PFSK-1 (cell line): ENCODE measurements around the gene ATRAID.

Experiments used
- FOXP2 ChIP-seq: optimal IDR thresholded peaks from 2 replicates; pipeline ENCODE3; 2011; ENCODE audit warnings: borderline replicate concordance, control low read depth, inconsistent platforms; ENCODE audit not compliant: insufficient read depth; ENCODE audit errors: extremely low read length, extremely low read depth
- POLR2AphosphoS5 ChIP-seq: IDR thresholded peaks from 2 replicates; pipeline ENCODE4 v1.6.1; 2012; ENCODE audit warnings: low read depth, mild to moderate bottlenecking, control low read depth, low read length, moderate library complexity
- REST ChIP-seq, 2 experiments: IDR thresholded peaks; 2 replicates each; pipeline versions ENCODE4 v1.6.1 to v1.8.0; 2011 to 2012; ENCODE audit warnings: low read depth in 2 of 2, low read length in 2 of 2, control low read depth in 1 of 2, inconsistent platforms in 1 of 2, mild to moderate bottlenecking in 1 of 2, moderate library complexity in 1 of 2; ENCODE audit not compliant: insufficient read depth in 1 of 2
- SIN3A ChIP-seq: IDR thresholded peaks from 2 replicates; pipeline ENCODE4 v1.6.1; 2012; ENCODE audit warnings: mild to moderate bottlenecking, low read length, moderate library complexity, borderline replicate concordance; ENCODE audit not compliant: insufficient read depth
- TAF1 ChIP-seq: IDR thresholded peaks from 2 replicates; pipeline ENCODE4 v1.6.1; 2012; ENCODE audit warnings: low read length, control low read depth, borderline replicate concordance; ENCODE audit not compliant: insufficient read depth

Gene ATRAID

DNA sequence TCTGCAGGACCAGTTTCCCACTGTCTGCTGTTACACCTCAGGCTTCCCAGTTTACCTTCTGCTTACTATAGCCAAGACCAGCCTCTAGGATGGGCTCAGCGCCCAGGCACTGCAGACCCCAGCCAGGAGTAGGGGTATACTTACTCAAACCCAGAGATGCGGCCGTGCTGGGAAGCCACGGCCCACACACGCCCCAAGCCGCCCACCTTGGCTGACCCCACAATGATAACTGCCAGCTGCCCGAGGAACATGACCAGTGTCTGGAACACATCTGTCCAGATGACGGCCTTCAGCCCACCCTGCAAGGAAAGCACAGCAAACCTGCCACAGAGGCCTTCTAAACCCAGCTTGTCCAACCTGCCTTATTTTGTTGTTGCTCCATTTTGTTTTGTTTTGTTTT, 6.6 kb upstream of the ATRAID start:
- TF ChIP-seq TAF1 (no peak), POLR2AphosphoS5 (no peak), REST (IDR thresholded peaks at IDR 0.05; ENCODE audit: insufficient read depth in 1 of 2, low read depth in 2 of 2, low read length in 2 of 2) (no peak), SIN3A (no peak), FOXP2 (no peak)

GRCh38 chr2:27206346-27206745, 5.5 kb upstream of the ATRAID start:
- no peak for TF ChIP-seq REST (IDR thresholded peaks at IDR 0.05; ENCODE audit: insufficient read depth in 1 of 2, low read depth in 2 of 2, low read length in 2 of 2)

GRCh38 chr2:27208486-27209050, 3.3 kb upstream of the ATRAID start:
- TF ChIP-seq TAF1 (no peak), REST (IDR thresholded peaks at IDR 0.05; ENCODE audit: insufficient read depth in 1 of 2, low read depth in 2 of 2, low read length in 2 of 2) (no peak), SIN3A (no peak), POLR2AphosphoS5 (no peak), FOXP2 (no peak)

DNA sequence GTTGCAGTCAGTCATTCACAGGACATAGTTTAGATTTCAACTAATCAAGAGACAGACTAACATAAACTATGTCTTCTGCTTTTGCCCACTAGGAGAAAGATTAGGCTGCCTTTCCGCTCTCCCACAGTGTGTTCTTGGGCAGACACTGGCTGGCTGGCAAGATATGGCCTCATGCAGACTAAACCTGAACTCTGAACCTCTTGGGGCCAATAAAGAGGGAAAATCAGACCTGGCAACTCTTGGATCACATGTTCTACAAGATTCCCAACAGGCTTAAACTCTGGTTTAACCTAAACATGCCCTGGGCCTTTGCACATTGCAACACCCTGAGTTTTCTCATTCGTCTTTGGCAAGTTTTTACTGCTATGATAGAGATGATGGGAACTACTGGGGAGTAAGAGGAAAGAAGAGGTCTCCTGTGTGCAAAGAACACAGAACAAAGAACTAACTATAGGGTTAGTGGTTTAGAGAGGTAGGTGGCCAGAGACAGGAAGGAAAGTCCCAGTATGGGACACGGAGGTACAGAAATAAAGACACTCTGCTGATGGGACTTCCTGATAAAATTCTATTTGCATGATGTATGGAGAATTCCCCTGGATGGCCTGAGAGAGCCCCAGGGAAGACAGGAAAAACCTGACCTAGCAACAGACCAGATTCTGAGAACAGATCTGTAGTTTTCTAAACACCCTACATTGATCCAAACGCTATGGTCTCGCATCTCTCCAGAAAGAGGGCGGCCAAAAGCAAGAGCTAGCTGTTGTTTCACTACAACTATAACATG, 2.0 kb upstream of the ATRAID start:
- TF ChIP-seq REST (IDR thresholded peaks at IDR 0.05; ENCODE audit: insufficient read depth in 1 of 2, low read depth in 2 of 2, low read length in 2 of 2): no peak

DNA sequence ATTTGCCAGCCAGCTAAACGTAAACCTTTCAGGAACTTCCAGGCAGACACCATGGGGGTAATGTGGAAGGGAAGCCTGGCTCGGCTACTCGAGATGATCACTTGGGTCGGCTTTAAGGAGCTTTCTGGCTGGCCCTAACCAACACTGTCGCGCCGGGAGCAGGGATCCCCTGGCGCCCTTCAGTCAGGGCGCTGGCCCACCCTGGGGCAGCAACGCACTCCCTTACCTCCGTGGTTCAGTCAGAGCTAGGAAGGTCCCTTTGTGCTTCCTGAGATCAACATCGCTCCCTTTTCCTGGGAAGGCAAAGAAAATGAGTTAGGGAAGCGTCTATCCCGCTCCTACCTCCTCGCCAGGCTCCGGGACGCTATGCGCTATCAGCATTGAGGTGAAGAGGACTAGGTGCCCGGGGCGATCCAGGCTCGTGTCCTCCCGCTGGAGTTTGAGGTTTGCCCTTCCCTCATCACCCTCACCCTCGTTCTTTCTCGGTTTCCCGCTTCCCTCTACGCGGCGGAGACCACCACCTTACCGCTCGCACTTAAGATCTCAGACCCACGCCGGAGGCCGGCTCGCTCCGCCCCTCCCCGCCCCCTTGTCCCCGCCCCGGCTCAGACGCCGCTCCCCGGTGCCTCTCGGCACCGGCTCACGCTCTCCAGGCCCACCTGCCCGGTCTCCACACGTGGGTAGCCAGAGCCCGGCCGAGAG, 449 bp upstream of the ATRAID start:
- TF ChIP-seq TAF1 (peak; percentile 16; the same call in 1 of the 2 replicates), REST (IDR thresholded peaks at IDR 0.05; ENCODE audit: insufficient read depth in 1 of 2, low read depth in 2 of 2, low read length in 2 of 2) (no peak), FOXP2 (peak; percentile 3), POLR2AphosphoS5 (no peak), SIN3A (0 out of 2 replicates have a peak, but pooled peaks have one; percentile 24)
